Spleen (tissue), 7 donors: ENCODE results near the gene ST6GALNAC3.

ENCODE experiments used
- POLR2A ChIP-seq, 3 donors: fragments of 450-650 bp; IDR thresholded peaks; one replicate each; pipeline ENCODE4 v1.5.1; 2017; ENCODE audit warnings: antibody characterized with exemption in 3 of 3, mild to moderate bottlenecking in 1 of 3
- POLR2AphosphoS5 ChIP-seq, 3 donors: sonication (generic); formaldehyde crosslinking; IDR thresholded peaks; one replicate each; pipeline ENCODE4 v1.5.1; 2017; ENCODE audit warnings: antibody characterized with exemption in 3 of 3
- TF ChIP-seq, protein P1 (sequence below), 11 experiments: fragments of 200-600 bp in 7 of 11; fragments of 450-650 bp in 4 of 11; sonication (generic) in 4 of 11; IDR thresholded peaks in 8 of 11; conservative IDR thresholded peaks in 3 of 11; 1 replicate in 7 of 11; 2 replicates in 4 of 11; pipeline versions ENCODE4 v1.4.0 to v1.8.0; 2016 to 2021; ENCODE audit warnings: antibody characterized with exemption in 11 of 11, inconsistent platforms in 4 of 11, mild to moderate bottlenecking in 1 of 11
- donor health status: DM: no; HTN: no; CAD: no; lungs with moderate emphysema.
- donor health status: DM: no; HTN: no; CAD: no.
- donor health status: DM: no; HTN: no; CAD: no.

DNA sequence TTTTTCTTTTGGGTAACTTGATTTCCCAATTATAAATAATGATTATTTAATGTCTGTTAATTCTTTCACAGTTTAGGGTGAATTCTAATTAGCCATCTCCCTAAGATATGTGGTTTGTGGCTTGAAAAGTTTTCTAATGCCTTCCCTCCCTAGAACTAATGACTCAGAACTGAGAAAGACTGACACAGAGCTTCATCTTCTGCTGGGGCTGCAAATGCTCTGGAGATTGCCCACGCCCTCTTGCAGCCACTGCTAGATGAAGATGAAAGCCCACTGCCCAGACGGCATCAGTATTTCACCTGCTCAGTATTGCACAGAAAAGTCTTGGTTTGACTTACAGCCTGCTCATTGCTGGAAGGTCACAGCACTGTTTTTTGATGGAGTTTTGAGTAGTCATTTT, 101.5 kb downstream of the ST6GALNAC3 start:
- TF ChIP-seq, protein P1, sequence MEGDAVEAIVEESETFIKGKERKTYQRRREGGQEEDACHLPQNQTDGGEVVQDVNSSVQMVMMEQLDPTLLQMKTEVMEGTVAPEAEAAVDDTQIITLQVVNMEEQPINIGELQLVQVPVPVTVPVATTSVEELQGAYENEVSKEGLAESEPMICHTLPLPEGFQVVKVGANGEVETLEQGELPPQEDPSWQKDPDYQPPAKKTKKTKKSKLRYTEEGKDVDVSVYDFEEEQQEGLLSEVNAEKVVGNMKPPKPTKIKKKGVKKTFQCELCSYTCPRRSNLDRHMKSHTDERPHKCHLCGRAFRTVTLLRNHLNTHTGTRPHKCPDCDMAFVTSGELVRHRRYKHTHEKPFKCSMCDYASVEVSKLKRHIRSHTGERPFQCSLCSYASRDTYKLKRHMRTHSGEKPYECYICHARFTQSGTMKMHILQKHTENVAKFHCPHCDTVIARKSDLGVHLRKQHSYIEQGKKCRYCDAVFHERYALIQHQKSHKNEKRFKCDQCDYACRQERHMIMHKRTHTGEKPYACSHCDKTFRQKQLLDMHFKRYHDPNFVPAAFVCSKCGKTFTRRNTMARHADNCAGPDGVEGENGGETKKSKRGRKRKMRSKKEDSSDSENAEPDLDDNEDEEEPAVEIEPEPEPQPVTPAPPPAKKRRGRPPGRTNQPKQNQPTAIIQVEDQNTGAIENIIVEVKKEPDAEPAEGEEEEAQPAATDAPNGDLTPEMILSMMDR (IDR thresholded peaks at IDR 0.05 in 8 of 11, conservative IDR thresholded peaks at IDR 0.05 in 3 of 11) = no peak
- TF ChIP-seq POLR2A (IDR thresholded peaks at IDR 0.05) (no peak), POLR2AphosphoS5 (IDR thresholded peaks at IDR 0.05) (no peak)
